Nephron (organoid): ENCODE results near the gene MPV17L2.

ENCODE experiments used
- H3K27ac Mint-ChIP-seq, 3 experiments: 2 replicates each; pipeline ENCODE4 v1.8.0; 2020; ENCODE audit warnings: mixed read lengths in 3 of 3, mild to moderate bottlenecking in 2 of 3, moderate library complexity in 1 of 3
- H3K27me3 Mint-ChIP-seq: 2 replicates; pipeline ENCODE4 v1.8.0; 2021; ENCODE audit warnings: low read depth, mild to moderate bottlenecking, moderate library complexity, mixed read lengths
- H3K36me3 Mint-ChIP-seq: 2 replicates; pipeline ENCODE4 v1.8.0; 2020; ENCODE audit warnings: low read depth, mixed read lengths
- H3K4me1 Mint-ChIP-seq: 2 replicates; pipeline ENCODE4 v1.8.0; 2020; ENCODE audit warnings: mixed read lengths
- H3K4me3 Mint-ChIP-seq, 3 experiments: 2 replicates each; pipeline ENCODE4 v1.8.0; 2020; ENCODE audit warnings: mild to moderate bottlenecking in 3 of 3, mixed read lengths in 3 of 3, moderate library complexity in 2 of 3
- H3K9me3 Mint-ChIP-seq: 2 replicates; pipeline ENCODE4 v1.8.0; 2020; ENCODE audit warnings: mixed read lengths
- CTCF ChIP-seq, 3 experiments: fragments of 200-600 bp; sonication (generic); IDR thresholded peaks; one replicate each; pipeline ENCODE4 v1.5.0; 2021; ENCODE audit warnings: antibody characterized with exemption in 3 of 3; ENCODE audit not compliant: unreplicated experiment in 3 of 3

The MPV17L2 gene

GRCh38 chr19:18171605-18172327 is 21.3 kb upstream of the MPV17L2 start:
- no peaks in the 10 kb centered on the region for H3K4me1 Mint-ChIP-seq
- TF ChIP-seq CTCF (IDR thresholded peaks at IDR 0.05; ENCODE audit: unreplicated experiment in 3 of 3): no peak
- H3K4me3 Mint-ChIP-seq: peak overlapping the region in 1 of 3 experiments; percentile 10
- H3K36me3 Mint-ChIP-seq: peaks cover 25% of the 10 kb centered on the region
- H3K9me3 Mint-ChIP-seq: no peaks in the 10 kb centered on the region
- H3K27ac Mint-ChIP-seq: no peak overlapping the region
- H3K27me3 Mint-ChIP-seq: peaks cover 38% of the 10 kb centered on the region

GRCh38 chr19:18172331-18173053 is 20.5 kb upstream of the MPV17L2 start:
- no peaks in the 10 kb centered on the region for H3K9me3 Mint-ChIP-seq
- peaks cover 25% of the 10 kb centered on the region for H3K36me3 Mint-ChIP-seq
- TF ChIP-seq CTCF (IDR thresholded peaks at IDR 0.05; ENCODE audit: unreplicated experiment in 3 of 3): no peak
- no peak overlapping the region for H3K27ac Mint-ChIP-seq
- H3K27me3 Mint-ChIP-seq: peaks cover 44% of the 10 kb centered on the region
- no peak overlapping the region for H3K4me3 Mint-ChIP-seq
- H3K4me1 Mint-ChIP-seq: no peaks in the 10 kb centered on the region

- H3K9me3 Mint-ChIP-seq: no peaks in the 10 kb centered on the region
- H3K27ac Mint-ChIP-seq: no peak overlapping the region
- H3K36me3 Mint-ChIP-seq: peaks cover 21% of the 10 kb centered on the region
- H3K4me1 Mint-ChIP-seq: no peaks in the 10 kb centered on the region
- peak overlapping the region in 1 of 3 experiments; percentile 60 for H3K4me3 Mint-ChIP-seq
- no peak for TF ChIP-seq CTCF (IDR thresholded peaks at IDR 0.05; ENCODE audit: unreplicated experiment in 3 of 3)
- H3K27me3 Mint-ChIP-seq: peaks cover 50% of the 10 kb centered on the region
These were observed 19.9 kb upstream of the MPV17L2 start for GRCh38 chr19:18173054-18173571.

- no peaks in the 10 kb centered on the region for H3K9me3 Mint-ChIP-seq
- no peak for TF ChIP-seq CTCF (IDR thresholded peaks at IDR 0.05; ENCODE audit: unreplicated experiment in 3 of 3)
- H3K27ac Mint-ChIP-seq: no peak within 1 kb of the TSS
- no peaks in the 10 kb centered on the region for H3K4me1 Mint-ChIP-seq
- peaks cover 54% of the 10 kb centered on the region for H3K27me3 Mint-ChIP-seq
- H3K4me3 Mint-ChIP-seq: peak within 1 kb of the TSS; percentile 70 to 76 (median 71)
- H3K36me3 Mint-ChIP-seq: peaks cover 18% of the 10 kb centered on the region
These were observed 19.3 kb upstream of the MPV17L2 start, which contains the start of gene IFI30 for GRCh38 chr19:18173572-18174288. IFI30 (plus strand) TSS chr19:18173813; CDS start chr19:18173842, 29 bp downstream.

GRCh38 chr19:18174983-18175382 is 18.0 kb upstream of the MPV17L2 start:
- H3K4me3 Mint-ChIP-seq: no peak overlapping the region
- H3K27ac Mint-ChIP-seq: no peak overlapping the region
- peaks cover 58% of the 10 kb centered on the region for H3K27me3 Mint-ChIP-seq
- no peaks in the 10 kb centered on the region for H3K9me3 Mint-ChIP-seq
- no peak for TF ChIP-seq CTCF (IDR thresholded peaks at IDR 0.05; ENCODE audit: unreplicated experiment in 3 of 3)
- H3K36me3 Mint-ChIP-seq: peaks cover 18% of the 10 kb centered on the region
- no peaks in the 10 kb centered on the region for H3K4me1 Mint-ChIP-seq
